ENCODE results near the gene AMPD2.
A peak's percentile ranks its signal among the peaks of the same experiment; 100 is the strongest.
"Not testable (repeated sequence)": the region's sequence is repeated elsewhere in the genome, so short reads cannot be mapped to it uniquely, and the experiment has no call there.

Gene AMPD2

DNA sequence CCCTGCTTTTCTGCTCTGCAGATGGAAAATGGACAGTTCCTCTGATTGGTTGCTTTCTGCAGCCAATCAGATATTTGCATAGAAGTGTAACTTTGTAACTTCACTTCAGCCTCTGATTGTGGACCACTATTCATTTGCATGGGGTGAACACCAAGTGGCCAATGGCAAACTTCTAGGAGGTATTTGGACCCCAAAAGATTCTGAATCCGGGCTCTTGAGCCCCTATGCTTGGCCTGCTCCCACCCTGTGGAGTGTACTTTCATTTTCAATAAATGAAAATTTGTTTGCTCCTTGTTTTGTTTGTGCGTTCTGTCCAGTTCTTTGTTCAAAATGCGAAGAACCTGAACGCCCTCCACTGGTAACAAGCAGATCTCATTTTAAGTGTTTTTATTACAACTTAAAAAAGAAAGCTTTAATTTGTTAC is 29.9 kb downstream of the AMPD2 start:
- DNase-seq (ENCODE audit: low read depth, low spot score) = no peak

DNA sequence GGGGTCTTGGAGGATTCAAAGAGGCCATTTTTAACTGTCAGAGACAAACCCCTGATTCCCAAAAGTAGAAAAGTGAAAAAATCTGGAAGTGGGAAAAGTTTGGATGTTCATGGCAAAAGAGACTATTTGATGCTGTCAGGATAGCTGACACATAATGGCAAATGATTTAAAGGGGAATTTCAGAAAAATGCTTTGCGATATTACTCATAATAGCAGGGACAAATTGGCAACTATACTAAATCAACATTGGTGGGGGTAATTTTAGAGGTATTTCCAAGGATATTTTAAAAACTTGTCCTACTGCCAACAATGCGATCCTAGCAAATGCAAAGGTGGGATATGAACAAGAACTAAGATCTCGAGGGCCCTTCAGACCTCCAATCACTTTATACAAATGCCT is 31.0 kb downstream of the AMPD2 start:
- DNase-seq (ENCODE audit: low read depth, low spot score) = no peak

GRCh38 chr1:109652402-109652801 is 32.8 kb downstream of the AMPD2 start:
- DNase-seq (ENCODE audit: low read depth, low spot score) = no peak

DNA sequence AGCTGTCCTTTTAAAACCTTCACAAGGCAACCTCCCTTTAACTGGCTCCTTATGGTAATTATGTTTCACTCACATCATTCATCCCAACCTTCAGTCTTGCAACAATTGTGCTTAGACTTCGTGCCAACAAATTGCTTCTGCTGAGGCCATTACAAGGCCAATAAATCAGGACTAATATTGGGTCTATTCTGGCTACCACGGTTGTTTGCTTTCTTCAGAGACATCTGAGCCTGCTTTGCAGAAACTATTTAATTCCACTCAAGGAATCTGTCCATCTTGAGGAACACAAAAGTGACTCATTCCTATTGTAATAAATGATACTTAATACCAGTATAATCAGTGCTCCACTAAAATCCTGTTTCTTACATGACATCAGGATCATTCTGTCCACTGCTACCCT is 33.7 kb downstream of the AMPD2 start:
- DNase-seq (ENCODE audit: low read depth, low spot score) = no peak

GRCh38 chr1:109654519-109654918 is 34.9 kb downstream of the AMPD2 start:
- no peak for DNase-seq (ENCODE audit: low read depth, low spot score)

GRCh38 chr1:109655615-109656519 is 36.2 kb downstream of the AMPD2 start, which contains the start of gene GSTM4:
GSTM4 (plus strand) TSS chr1:109656099; CDS start chr1:109656390, 291 bp downstream.
- DNase-seq (ENCODE audit: low read depth, low spot score) = peak; percentile 43

DNA sequence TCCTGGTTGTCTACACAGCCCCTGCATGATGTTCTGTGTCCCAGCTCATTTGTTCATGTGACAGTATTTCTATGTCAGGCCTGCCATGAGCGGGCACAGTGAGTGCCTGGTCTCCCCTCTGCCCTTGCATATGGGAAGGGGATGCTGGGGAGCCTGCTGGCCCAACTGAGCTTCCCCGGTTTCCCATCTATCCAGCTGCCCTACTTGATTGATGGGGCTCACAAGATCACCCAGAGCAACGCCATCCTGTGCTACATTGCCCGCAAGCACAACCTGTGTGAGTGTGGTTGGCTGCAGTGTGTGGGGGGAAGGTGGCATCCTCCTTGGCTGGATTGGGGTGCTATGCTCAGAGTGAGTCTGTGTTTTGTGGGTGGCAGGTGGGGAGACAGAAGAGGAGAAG is 37.8 kb downstream of the AMPD2 start:
- no peak for DNase-seq (ENCODE audit: low read depth, low spot score)

DNA sequence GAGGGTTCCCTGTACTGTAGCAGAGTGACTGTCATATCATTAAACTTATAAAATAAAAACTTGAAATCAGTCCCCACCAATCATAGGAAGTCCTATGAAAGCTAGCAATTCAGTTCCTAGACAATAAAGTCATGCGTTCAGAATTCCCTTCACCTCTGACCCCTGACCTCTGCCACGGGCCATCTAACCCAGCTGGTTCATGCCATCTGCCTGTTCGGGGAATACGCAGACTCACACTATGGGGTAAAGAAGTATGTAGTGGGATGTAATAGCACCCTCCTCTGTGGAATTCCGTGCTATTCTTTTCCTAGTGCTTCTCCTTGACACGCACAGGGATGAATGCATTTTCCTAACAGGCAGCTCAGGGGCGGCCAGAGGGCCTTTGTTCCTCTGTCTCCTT is 38.3 kb downstream of the AMPD2 start:
- DNase-seq (ENCODE audit: low read depth, low spot score) = no peak

- DNase-seq (ENCODE audit: low read depth, low spot score) = no peak
These were observed 39.0 kb downstream of the AMPD2 start for GRCh38 chr1:109658533-109659042.

- DNase-seq (ENCODE audit: low read depth, low spot score) = no peak
These were observed 39.5 kb downstream of the AMPD2 start for GRCh38 chr1:109659145-109659544.

- no peak for DNase-seq (ENCODE audit: low read depth, low spot score)
These were observed 40.5 kb downstream of the AMPD2 start for GRCh38 chr1:109659997-109660690.

DNA sequence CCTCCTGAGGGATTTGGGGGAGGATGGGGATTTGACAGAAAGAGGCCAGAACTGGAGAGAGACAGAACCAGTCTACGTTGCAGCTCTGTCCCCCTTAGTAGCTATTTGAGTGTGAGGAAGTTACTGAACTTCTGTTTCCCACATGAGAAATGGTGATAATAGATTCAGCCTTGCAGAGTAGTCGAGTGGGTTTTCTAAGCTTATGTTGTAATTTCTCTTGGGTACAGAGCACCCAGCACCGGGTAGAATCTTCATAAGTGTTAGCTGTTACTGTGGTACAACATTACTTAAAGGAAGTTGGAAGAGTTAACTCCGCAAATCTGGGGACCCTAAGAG is 41.0 kb downstream of the AMPD2 start:
- DNase-seq (ENCODE audit: low read depth, low spot score) = not testable (repeated sequence)

- DNase-seq (ENCODE audit: low read depth, low spot score) = no peak
These were observed 41.8 kb downstream of the AMPD2 start for GRCh38 chr1:109661391-109661790.

DNA sequence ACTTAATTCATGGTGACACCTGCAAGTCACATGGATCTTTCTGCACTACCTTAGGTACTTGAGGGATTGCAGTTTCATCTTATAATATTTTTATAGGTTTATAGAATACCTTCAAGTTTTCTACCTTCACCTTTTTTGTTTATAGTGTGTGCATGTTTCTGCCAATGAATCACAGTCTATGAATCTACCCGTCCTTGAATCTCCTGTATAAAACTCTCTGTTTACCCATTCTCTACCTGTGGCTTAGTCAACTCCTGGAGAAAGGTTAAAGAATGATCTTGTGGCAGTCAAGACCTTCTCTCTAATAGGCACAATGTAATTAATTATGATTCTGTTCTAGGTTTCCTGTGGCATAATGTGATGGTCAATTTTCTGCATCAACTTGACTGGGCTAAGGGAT is 45.0 kb downstream of the AMPD2 start:
- DNase-seq (ENCODE audit: low read depth, low spot score) = no peak

- peak; percentile 36 for DNase-seq (ENCODE audit: low read depth, low spot score)
These were observed 48.0 kb downstream of the AMPD2 start, which contains the start of gene GSTM2 for GRCh38 chr1:109667452-109668122. GSTM2 (plus strand) TSS chr1:109668057; CDS start chr1:109668116, 59 bp downstream.

- no peak for DNase-seq (ENCODE audit: low read depth, low spot score)
These were observed 48.6 kb downstream of the AMPD2 start for GRCh38 chr1:109668123-109668775.

- no peak for DNase-seq (ENCODE audit: low read depth, low spot score)
These were observed 49.8 kb downstream of the AMPD2 start for GRCh38 chr1:109669246-109669948.

DNA sequence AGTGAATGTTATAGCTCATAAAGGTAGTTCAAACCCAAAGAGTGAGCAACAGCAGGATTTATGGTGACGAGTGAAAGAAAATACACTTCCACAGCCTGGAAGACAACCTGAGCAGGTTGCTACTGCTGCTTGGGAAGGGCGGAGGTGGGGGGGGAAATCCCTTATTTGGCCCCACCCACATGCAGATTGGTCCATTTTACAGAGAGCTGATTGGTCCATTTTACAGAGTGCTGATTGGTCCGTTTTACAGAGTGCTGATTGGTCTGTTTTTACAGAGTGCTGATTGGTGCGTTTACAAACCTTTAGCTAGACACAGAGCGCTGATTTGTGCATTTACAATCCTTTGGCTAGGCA is 50.3 kb downstream of the AMPD2 start:
- not testable (repeated sequence) for DNase-seq (ENCODE audit: low read depth, low spot score)

GRCh38 chr1:109671067-109671466 is 51.4 kb downstream of the AMPD2 start:
- DNase-seq (ENCODE audit: low read depth, low spot score) = no peak

- DNase-seq (ENCODE audit: low read depth, low spot score) = not testable (repeated sequence)
These were observed 54.2 kb downstream of the AMPD2 start for GRCh38 chr1:109673861-109674260.
